Forelimb muscle (tissue), 1 donor: Measurements from ENCODE around the gene RTCB. TPM values are rescaled to one million over a fixed set of nuclear protein-coding genes. Genes with fewer than 3 reads are reported as not detected.

Experiments
- DNase-seq: peaks from one replicate; pipeline ENCODE4 v3.0.0-alpha.2; 2013; ENCODE audit warnings: low read depth
- polyA plus RNA-seq: library from polyadenylated mRNA; unstranded; fragments of 120-200 nt; gene quantifications from one replicate; pipeline ENCODE4 v1.2.1, GENCODE V29; 2013; ENCODE audit not compliant: insufficient read length

The RTCB gene
- 59.3 TPM for polyA plus RNA-seq

GRCh38 chr22:32411829-32412592, at the start of gene RTCB:
Gene RTCB (minus strand): TSS chr22:32412247. CDS start chr22:32412156, 91 bp downstream.
- peak; percentile 95 for DNase-seq

DNA sequence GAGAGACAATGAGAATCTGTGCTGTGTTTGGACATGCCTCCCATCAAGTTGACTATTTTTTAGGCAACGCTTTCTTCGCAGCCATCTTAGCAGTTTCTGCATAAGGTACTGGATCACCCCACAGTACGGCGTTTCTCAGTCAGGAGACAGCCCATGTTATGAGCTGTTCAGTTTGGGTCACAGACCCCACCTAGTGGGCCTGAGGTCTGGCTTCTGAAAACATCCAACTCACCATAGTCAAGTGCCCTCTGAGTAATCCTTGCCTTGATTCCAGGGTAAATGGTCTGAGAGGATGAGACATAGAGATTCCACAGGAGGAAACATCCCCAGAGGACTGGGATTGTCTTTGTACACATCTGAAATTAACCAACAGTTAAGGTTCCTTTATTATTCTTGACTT, 45.0 kb upstream of the RTCB start:
- DNase-seq: no peak

GRCh38 chr22:32448980-32449379, 36.9 kb upstream of the RTCB start:
- no peak for DNase-seq

DNA sequence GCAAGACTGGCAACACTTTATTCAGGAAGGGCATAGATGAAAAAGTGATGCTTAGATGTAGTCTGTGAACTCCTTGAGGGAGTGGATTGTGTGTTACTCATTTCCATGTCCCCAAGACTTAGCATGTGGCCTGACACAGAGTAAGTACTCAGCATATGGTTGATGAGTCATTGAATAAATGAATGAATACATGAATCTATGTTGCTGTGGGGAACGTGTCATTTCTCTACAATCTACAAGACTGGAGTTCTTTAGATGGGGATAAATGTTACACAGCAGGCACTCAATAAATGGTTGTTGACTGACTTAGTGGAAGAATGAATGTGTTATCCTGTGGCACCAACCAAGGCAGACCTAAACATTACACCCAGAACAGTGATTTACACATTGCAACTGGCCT, 34.3 kb upstream of the RTCB start:
- DNase-seq: no peak

DNA sequence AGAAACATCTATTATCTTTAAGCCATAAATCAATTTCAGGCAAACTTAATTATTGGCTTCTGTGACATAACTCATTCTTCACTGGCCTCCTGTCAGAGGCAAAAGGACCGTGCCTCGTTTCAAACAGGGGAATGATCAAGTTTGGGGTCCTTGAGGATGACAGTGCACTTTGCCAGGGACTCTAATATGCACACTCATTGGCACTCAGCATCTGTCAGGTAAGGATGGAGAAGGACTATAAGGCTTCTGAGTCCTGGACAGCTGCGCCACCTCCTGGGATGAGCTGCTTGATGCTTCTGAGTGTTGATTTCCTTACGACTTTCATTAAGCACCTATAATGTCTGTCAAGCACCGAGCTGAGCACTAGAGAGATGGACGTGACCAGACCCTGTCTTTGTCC, 32.0 kb upstream of the RTCB start:
- DNase-seq: no peak

GRCh38 chr22:32430352-32430751, 18.3 kb upstream of the RTCB start:
- DNase-seq: no peak

DNA sequence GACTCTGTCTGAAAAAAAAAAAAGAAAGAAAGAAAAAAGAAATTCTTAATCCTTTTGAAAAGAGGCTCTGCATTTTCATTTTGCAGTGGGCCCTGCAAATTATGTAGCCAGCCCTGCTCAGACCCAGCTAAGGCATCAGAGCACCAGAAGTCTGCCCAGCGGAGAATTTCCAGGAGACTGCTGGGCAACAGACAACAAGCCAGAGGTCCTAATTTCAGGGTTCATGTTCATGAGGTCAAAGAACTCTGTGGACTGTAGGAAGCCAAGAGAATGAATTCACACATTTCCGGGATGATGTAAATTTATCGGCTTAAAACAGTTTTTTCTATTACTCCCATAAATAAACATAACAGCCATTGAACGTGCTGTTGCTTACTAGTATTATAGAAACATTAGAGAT, 14.8 kb upstream of the RTCB start:
- no peak for DNase-seq

- no peak for DNase-seq
Measured at GRCh38 chr22:32423664-32424063, 11.6 kb upstream of the RTCB start.

GRCh38 chr22:32422062-32422461, 10.0 kb upstream of the RTCB start:
- no peak for DNase-seq

- no peak for DNase-seq
Measured at GRCh38 chr22:32421484-32421883, 9.4 kb upstream of the RTCB start.

- DNase-seq: no peak
Measured at GRCh38 chr22:32417906-32418305, 5.9 kb upstream of the RTCB start.

GRCh38 chr22:32416556-32417085, 4.6 kb upstream of the RTCB start:
- no peak for DNase-seq

DNA sequence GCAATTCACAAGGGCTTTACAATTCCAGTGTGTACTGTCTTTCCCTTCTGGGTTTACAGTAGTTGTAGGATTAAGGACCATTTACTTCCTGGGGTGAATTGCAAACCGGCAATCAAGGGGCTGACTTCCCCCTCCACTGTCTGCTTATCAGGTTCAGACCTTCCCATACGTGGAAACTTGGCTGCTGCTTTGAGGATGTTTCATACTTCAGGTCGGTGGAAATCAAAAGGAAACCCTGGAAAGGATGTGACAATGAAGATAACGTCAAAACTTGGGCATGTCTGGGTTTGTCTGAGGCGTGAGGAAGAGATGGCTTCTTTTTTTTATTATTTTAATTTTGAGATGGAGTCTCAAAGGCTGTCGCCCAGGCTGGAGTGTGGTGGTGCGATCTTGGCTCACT, 2.1 kb upstream of the RTCB start:
- no peak for DNase-seq

DNA sequence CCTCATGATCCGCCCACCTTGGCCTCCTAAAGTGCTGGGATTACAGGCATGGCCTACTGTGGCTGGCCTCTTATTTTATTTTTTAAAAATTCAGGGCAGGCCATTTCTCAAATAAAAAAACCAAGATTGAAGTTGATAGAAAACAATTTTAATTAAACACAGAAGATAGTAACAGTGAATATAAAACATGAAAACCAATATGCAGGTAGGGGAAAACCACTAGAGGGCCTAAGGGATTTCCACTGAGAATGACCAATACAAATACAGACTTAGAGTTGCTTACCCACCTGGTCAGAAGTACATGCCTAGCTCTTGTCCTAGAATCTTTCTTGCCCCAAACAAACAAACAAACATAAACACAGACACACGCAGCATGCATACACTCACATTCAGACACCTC, 1.7 kb upstream of the RTCB start:
- DNase-seq: no peak

DNA sequence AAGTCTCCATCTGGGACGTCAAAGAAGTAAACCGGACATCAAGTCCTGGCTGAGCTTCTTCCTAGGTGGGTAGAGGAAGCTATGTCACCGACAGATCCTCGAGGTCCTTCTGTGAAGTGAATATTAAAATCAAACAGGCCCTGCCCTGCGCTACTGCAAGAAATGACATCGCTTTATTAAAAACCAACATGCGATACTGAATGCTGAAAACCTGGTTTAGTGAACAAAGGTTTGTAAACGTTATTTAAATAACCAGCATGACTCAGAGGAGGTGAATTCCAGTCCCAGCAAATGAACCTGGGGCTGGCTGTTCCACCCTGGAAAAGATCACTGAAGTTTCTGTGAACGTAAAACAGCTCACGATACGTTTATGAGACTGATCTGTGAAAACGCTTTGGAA, 645 bp downstream of the RTCB start:
- no peak for DNase-seq

DNA sequence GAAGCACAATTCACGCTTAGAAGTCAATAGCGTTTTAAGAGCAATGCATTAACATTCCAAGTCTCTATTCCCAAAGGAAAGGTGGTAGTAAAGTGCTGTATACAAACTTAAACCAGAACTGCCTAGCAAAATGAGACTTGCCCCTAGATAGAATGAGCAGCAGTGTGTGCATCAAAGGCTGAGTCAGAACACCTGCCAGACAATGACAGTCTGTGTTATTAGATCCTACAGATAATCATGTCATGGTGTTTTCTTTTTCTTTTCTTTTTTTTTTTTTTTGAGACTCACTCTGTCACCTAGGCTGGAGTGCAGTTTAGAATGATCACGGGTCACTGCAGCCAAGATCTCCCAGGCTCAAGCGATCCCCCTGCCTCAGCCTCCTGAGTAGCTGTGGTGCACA, 1.6 kb downstream of the RTCB start:
- no peak for DNase-seq

- DNase-seq: no peak
Measured at GRCh38 chr22:32409977-32410376, 2.1 kb downstream of the RTCB start.

DNA sequence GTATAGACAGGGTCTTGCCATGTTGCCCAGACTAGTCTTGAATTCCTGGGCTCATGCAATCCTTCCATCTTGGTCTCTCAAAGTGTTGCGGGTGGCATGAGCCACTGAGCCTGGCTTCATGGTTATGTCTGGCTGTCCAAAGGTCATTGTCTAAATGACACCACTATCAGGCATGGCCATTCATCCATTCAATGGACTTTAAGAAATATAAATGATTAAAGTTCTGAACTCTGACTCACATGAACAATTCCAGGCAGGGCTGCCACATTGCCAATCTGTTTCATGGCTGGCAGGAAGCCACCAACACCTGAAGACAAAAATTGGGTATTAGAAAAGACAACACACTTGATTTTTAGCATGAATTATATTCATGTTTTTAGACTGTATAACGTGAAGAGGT, 4.1 kb downstream of the RTCB start:
- no peak for DNase-seq

- no peak for DNase-seq
Measured at GRCh38 chr22:32407312-32407711, 4.7 kb downstream of the RTCB start.

- DNase-seq: no peak
Measured at GRCh38 chr22:32404021-32404420, 8.0 kb downstream of the RTCB start.

DNA sequence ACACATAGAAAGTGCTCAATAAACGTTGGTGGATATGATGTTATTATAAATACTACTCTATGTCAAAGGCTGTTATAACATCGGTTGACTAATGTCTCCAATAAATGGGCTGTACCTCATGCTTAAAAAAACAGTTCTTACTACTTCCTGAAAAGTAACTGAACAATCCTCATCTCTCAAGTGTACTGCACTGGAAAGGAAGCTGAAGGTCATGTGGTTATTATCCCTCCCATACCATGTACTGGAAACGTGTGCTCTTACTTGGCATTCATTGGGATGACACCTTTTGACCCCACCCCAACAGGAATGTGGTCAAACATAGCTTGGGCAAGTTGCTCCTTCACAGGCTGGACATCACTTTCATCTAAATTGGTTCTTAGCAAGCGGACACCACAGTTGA, 10.6 kb downstream of the RTCB start:
- DNase-seq: no peak

- no peak for DNase-seq
Measured at GRCh38 chr22:32396746-32397145, 15.3 kb downstream of the RTCB start.

- DNase-seq: no peak
Measured at GRCh38 chr22:32396255-32396654, 15.8 kb downstream of the RTCB start.

DNA sequence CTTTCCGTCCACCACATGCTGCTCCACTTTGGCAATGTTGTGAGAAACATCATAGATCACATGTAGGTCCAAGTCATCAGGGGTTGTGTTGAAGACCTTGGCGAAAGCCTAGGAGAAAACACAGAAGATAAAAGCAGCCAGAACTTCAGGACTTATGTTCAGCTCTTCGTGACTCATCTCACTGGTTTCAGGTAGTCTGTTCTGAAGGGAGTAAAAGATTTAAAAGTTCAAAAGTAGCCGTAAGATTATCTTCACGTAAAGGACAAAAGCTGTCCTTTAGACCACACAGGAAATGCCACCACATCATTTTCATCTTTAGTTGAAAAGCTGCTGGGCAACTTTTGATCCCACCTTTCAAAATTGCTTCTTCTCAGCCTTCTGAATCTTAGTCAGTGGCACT, 16.9 kb downstream of the RTCB start:
- DNase-seq: no peak
